ENCODE results near the gene PCNX3. TPM values are rescaled to one million over a fixed set of nuclear protein-coding genes. Genes with fewer than 3 reads are reported as not detected.
A peak's percentile ranks its signal among the peaks of the same experiment; 100 is the strongest.

The PCNX3 gene
- total and polyA plus RNA-seq, 2 of the 13 experiments (the other 11 are each of a cell fraction or from before 2014, with no cell fraction given): 16.2 to 23.0 TPM

DNA sequence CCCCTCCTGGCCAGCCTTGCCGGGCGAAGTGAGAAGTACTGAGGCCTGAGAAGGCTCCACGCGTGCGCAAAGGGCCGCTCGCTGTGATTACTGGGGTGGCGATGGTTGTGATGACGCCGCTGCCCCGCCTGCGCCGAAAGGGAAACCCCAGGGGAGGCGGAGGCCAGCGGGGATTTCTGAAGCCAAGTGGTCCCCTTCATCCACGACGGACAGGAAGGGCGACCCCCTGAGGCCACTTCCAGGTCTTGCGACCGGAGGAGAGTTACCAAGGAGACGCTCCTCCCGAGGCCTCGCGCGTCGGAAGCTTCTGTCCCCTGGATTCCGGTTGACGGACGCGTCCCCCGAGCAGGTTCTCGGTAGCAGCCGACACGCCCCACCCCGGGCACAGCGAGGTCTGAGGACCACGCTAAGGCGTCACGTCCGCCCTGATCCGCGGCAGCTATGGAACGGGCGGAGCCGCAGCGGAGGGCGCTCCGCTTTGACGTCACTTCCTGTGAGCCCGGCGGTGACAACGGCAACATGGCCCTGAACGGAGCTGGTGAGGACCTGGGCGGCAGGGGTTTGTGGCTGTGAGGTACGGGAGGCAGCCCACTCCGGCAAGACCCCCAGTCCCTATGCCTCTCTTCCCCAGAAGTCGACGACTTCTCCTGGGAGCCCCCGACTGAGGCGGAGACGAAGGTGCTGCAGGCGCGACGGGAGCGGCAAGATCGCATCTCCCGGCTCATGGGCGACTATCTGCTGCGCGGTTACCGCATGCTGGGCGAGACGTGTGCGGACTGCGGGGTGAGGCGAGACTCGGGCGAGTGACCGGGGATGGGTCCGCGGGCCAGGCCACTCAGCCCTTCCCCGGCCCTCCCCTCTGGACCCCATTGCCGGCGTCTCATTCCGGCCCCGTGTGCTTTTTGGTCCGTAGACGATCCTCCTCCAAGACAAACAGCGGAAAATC lies 45.3 kb upstream of the PCNX3 start, which contains the start of gene ZNRD2 (continued):
- TF ChIP-seq, protein P1, sequence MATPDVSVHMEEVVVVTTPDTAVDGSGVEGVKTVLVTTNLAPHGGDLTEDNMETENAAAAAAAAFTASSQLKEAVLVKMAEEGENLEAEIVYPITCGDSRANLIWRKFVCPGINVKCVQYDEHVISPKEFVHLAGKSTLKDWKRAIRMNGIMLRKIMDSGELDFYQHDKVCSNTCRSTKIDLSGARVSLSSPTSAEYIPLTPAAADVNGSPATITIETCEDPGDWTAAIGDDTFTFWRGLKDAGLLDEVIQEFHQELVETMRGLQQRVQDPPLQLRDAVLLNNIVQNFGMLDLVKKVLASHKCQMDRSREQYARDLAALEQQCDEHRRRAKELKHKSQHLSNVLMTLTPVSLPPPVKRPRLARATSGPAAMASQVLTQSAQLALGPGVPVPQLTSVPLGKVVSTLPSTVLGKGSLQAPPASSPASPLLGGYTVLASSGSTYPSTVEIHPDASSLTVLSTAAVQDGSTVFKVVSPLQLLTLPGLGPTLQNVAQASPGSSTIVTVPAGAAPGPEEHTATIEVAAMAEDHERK (CRISPR knock-in tag; IDR thresholded peaks at IDR 0.05; ENCODE audit: low read depth): peak; percentile 87
- TF ChIP-seq MAZ (IDR thresholded peaks at IDR 0.05; ENCODE audit: borderline replicate concordance, low read depth, low read length): peak; percentile 68; the same call in 1 of the 2 replicates
- TF ChIP-seq MAZ (CRISPR knock-in tag; IDR thresholded peaks at IDR 0.05; ENCODE audit: low read depth): peak; percentile 81; the same call in 1 of the 2 replicates
- peak; percentile 80; the same call in 1 of the 2 replicates for TF ChIP-seq ZNF776 (CRISPR knock-in tag; IDR thresholded peaks at IDR 0.05)
- TF ChIP-seq, protein P2, sequence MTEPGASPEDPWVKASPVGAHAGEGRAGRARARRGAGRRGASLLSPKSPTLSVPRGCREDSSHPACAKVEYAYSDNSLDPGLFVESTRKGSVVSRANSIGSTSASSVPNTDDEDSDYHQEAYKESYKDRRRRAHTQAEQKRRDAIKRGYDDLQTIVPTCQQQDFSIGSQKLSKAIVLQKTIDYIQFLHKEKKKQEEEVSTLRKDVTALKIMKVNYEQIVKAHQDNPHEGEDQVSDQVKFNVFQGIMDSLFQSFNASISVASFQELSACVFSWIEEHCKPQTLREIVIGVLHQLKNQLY (CRISPR knock-in tag; IDR thresholded peaks at IDR 0.05): peak; percentile 68
- 0 out of 2 replicates have a peak, but pooled peaks have one; percentile 16 for TF ChIP-seq ZNF260 (CRISPR knock-in tag; IDR thresholded peaks at IDR 0.05; ENCODE audit: borderline replicate concordance, low read depth)
- TF ChIP-seq, protein P3, sequence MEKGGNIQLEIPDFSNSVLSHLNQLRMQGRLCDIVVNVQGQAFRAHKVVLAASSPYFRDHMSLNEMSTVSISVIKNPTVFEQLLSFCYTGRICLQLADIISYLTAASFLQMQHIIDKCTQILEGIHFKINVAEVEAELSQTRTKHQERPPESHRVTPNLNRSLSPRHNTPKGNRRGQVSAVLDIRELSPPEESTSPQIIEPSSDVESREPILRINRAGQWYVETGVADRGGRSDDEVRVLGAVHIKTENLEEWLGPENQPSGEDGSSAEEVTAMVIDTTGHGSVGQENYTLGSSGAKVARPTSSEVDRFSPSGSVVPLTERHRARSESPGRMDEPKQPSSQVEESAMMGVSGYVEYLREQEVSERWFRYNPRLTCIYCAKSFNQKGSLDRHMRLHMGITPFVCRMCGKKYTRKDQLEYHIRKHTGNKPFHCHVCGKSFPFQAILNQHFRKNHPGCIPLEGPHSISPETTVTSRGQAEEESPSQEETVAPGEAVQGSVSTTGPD (CRISPR knock-in tag; IDR thresholded peaks at IDR 0.05): no peak; the same call in 1 of the 2 replicates
- TF ChIP-seq, protein P4, sequence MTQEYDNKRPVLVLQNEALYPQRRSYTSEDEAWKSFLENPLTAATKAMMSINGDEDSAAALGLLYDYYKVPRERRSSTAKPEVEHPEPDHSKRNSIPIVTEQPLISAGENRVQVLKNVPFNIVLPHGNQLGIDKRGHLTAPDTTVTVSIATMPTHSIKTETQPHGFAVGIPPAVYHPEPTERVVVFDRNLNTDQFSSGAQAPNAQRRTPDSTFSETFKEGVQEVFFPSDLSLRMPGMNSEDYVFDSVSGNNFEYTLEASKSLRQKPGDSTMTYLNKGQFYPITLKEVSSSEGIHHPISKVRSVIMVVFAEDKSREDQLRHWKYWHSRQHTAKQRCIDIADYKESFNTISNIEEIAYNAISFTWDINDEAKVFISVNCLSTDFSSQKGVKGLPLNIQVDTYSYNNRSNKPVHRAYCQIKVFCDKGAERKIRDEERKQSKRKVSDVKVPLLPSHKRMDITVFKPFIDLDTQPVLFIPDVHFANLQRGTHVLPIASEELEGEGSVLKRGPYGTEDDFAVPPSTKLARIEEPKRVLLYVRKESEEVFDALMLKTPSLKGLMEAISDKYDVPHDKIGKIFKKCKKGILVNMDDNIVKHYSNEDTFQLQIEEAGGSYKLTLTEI (CRISPR knock-in tag; conservative IDR thresholded peaks at IDR 0.05): no peak
- TF ChIP-seq SP4 (CRISPR knock-in tag; IDR thresholded peaks at IDR 0.05): peak; percentile 97
- TF ChIP-seq, protein P5, sequence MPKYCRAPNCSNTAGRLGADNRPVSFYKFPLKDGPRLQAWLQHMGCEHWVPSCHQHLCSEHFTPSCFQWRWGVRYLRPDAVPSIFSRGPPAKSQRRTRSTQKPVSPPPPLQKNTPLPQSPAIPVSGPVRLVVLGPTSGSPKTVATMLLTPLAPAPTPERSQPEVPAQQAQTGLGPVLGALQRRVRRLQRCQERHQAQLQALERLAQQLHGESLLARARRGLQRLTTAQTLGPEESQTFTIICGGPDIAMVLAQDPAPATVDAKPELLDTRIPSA (CRISPR knock-in tag; IDR thresholded peaks at IDR 0.05; ENCODE audit: borderline replicate concordance): peak; percentile 88
- TF ChIP-seq, protein P6, sequence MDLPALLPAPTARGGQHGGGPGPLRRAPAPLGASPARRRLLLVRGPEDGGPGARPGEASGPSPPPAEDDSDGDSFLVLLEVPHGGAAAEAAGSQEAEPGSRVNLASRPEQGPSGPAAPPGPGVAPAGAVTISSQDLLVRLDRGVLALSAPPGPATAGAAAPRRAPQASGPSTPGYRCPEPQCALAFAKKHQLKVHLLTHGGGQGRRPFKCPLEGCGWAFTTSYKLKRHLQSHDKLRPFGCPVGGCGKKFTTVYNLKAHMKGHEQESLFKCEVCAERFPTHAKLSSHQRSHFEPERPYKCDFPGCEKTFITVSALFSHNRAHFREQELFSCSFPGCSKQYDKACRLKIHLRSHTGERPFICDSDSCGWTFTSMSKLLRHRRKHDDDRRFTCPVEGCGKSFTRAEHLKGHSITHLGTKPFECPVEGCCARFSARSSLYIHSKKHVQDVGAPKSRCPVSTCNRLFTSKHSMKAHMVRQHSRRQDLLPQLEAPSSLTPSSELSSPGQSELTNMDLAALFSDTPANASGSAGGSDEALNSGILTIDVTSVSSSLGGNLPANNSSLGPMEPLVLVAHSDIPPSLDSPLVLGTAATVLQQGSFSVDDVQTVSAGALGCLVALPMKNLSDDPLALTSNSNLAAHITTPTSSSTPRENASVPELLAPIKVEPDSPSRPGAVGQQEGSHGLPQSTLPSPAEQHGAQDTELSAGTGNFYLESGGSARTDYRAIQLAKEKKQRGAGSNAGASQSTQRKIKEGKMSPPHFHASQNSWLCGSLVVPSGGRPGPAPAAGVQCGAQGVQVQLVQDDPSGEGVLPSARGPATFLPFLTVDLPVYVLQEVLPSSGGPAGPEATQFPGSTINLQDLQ (CRISPR knock-in tag; IDR thresholded peaks at IDR 0.05): peak; percentile 97
- TF ChIP-seq, protein P7, sequence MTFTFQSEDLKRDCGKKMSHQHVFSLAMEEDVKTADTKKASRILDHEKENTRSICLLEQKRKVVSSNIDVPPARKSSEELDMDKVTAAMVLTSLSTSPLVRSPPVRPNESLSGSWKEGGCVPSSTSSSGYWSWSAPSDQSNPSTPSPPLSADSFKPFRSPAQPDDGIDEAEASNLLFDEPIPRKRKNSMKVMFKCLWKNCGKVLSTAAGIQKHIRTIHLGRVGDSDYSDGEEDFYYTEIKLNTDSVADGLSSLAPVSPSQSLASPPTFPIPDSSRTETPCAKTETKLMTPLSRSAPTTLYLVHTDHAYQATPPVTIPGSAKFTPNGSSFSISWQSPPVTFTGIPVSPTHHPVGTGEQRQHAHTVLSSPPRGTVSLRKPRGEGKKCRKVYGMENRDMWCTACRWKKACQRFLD (CRISPR knock-in tag; IDR thresholded peaks at IDR 0.05; ENCODE audit: borderline replicate concordance): peak; percentile 40; the same call in 1 of the 2 replicates
- no peak for TF ChIP-seq U2AF1 (optimal IDR thresholded peaks at IDR 0.05; ENCODE audit: low read depth, low read length)
- peak; percentile 42; the same call in 1 of the 2 replicates for TF ChIP-seq RARG (CRISPR knock-in tag; IDR thresholded peaks at IDR 0.05; ENCODE audit: low read depth)
- no peak for TF ChIP-seq RBM22 (optimal IDR thresholded peaks at IDR 0.05; ENCODE audit: low read length)
- peak; percentile 75; the same call in 1 of the 2 replicates for TF ChIP-seq HES4 (CRISPR knock-in tag; IDR thresholded peaks at IDR 0.05; ENCODE audit: borderline replicate concordance)
